Trophoblast cell (in vitro differentiated cells and primary cell): ENCODE results near the gene KDM1B. TPM values are rescaled to one million over a fixed set of nuclear protein-coding genes. Genes with fewer than 3 reads are reported as not detected.
A peak's percentile ranks its signal among the peaks of the same experiment; 100 is the strongest.

Source experiments
- DNase-seq, 2 donors: peaks; one replicate each; pipeline ENCODE4 v3.0.0-alpha.2; 2016
- H2AFZ ChIP-seq: 2 replicates; pipeline ENCODE4 v1.6.1; 2013; ENCODE audit warnings: low read length, moderate library complexity, mild to moderate bottlenecking; ENCODE audit not compliant: insufficient read depth, poor library complexity
- H2AK5ac ChIP-seq: 2 replicates; pipeline ENCODE4 v1.6.1; 2013; ENCODE audit warnings: mild to moderate bottlenecking, low read length
- H2BK120ac ChIP-seq: 2 replicates; pipeline ENCODE4 v1.6.1; 2013; ENCODE audit warnings: low read length, mild to moderate bottlenecking, moderate library complexity; ENCODE audit not compliant: insufficient read depth, poor library complexity
- H2BK12ac ChIP-seq: 2 replicates; pipeline ENCODE4 v1.6.1; 2013; ENCODE audit warnings: mild to moderate bottlenecking, low read length, moderate library complexity
- H2BK5ac ChIP-seq: 2 replicates; pipeline ENCODE4 v1.6.1; 2013; ENCODE audit warnings: low read length, low read depth, moderate library complexity, mild to moderate bottlenecking; ENCODE audit not compliant: poor library complexity
- H3K14ac ChIP-seq: 2 replicates; pipeline ENCODE4 v1.6.1; 2013; ENCODE audit warnings: mild to moderate bottlenecking, low read length
- H3K18ac ChIP-seq: 2 replicates; pipeline ENCODE4 v1.6.1; 2013; ENCODE audit warnings: mild to moderate bottlenecking, low read length
- H3K23ac ChIP-seq: 2 replicates; pipeline ENCODE4 v1.6.1; 2013; ENCODE audit warnings: low read length
- H3K27ac ChIP-seq: 2 replicates; pipeline ENCODE4 v1.5.1; 2013; ENCODE audit warnings: low read depth, mild to moderate bottlenecking, inconsistent platforms, low read length, moderate library complexity
- H3K27me3 ChIP-seq: 2 replicates; pipeline ENCODE4 v1.6.1; 2013; ENCODE audit warnings: inconsistent platforms, mild to moderate bottlenecking, low read length, moderate library complexity; ENCODE audit not compliant: insufficient read depth
- H3K36me3 ChIP-seq, 2 experiments: 1 replicate in 1 of 2; 2 replicates in 1 of 2; pipeline ENCODE4 v1.6.1; 2013; ENCODE audit warnings: low read length in 2 of 2, mild to moderate bottlenecking in 2 of 2, moderate library complexity in 1 of 2; ENCODE audit not compliant: insufficient read depth in 2 of 2, control insufficient read depth in 1 of 2
- H3K4ac ChIP-seq: 2 replicates; pipeline ENCODE4 v1.6.1; 2013; ENCODE audit warnings: low read depth, mild to moderate bottlenecking, low read length, moderate library complexity
- H3K4me1 ChIP-seq, 2 experiments: 1 replicate in 1 of 2; 2 replicates in 1 of 2; pipeline ENCODE4 v1.6.1; 2013; ENCODE audit warnings: low read length in 2 of 2, mild to moderate bottlenecking in 2 of 2, moderate library complexity in 1 of 2; ENCODE audit not compliant: insufficient read depth in 2 of 2, control insufficient read depth in 1 of 2
- H3K4me2 ChIP-seq: 2 replicates; pipeline ENCODE4 v1.6.1; 2013; ENCODE audit warnings: inconsistent platforms, mild to moderate bottlenecking, low read length, moderate library complexity
- H3K4me3 ChIP-seq: 2 replicates; pipeline ENCODE4 v1.5.1; 2013; ENCODE audit warnings: mild to moderate bottlenecking, low read depth, low read length, inconsistent platforms
- H3K79me1 ChIP-seq: one replicate; pipeline ENCODE4 v1.6.1; 2013; ENCODE audit warnings: low read length
- H3K79me2 ChIP-seq: 2 replicates; pipeline ENCODE4 v1.6.1; 2013; ENCODE audit warnings: low read length, mild to moderate bottlenecking; ENCODE audit not compliant: control insufficient read depth, insufficient read depth, poor library complexity
- H3K9ac ChIP-seq: 2 replicates; pipeline ENCODE4 v1.6.1; 2013; ENCODE audit warnings: mild to moderate bottlenecking, low read length
- H3K9me3 ChIP-seq: 2 replicates; pipeline ENCODE4 v1.6.1; 2013; ENCODE audit warnings: low read depth, mild to moderate bottlenecking, control low read depth, inconsistent platforms, low read length; ENCODE audit not compliant: insufficient read depth
- H4K12ac ChIP-seq: 2 replicates; pipeline ENCODE4 v1.6.1; 2013; ENCODE audit warnings: low read depth, mild to moderate bottlenecking, low read length, moderate library complexity
- H4K8ac ChIP-seq: 2 replicates; pipeline ENCODE4 v1.6.1; 2013; ENCODE audit warnings: low read depth, mild to moderate bottlenecking, low read length, moderate library complexity
- H4K91ac ChIP-seq: one replicate; pipeline ENCODE4 v1.6.1; 2013; ENCODE audit warnings: low read depth, mild to moderate bottlenecking, low read length, moderate library complexity
- WGBS: extraction: QIAGEN DNeasy Blood & Tissue Kit; methylation state at CpG from one replicate; pipeline ENCODE4 v1.1.7; 2013; ENCODE audit warnings: missing lambda C conversion rate; ENCODE audit not compliant: insufficient read length, insufficient coverage; ENCODE audit errors: extremely low coverage; 5-methylcytosine and 5-hydroxymethylcytosine counted together
- polyA plus RNA-seq: library from polyadenylated mRNA; stranded (reverse); fragments of 200-250 nt; gene quantifications from 2 replicates; pipeline ENCODE4 v1.2.3, GENCODE V29; 2013

The KDM1B gene
- 13.5 and 14.0 TPM in 2 replicates for polyA plus RNA-seq

GRCh38 chr6:18155150-18155863, at the start of gene KDM1B:
TSS of gene KDM1B (plus strand) at chr6:18155422. CDS start at chr6:18159896, 4,474 bp downstream.
- peaks cover 0 to 2% of the 10 kb centered on the region in 2 experiments for H3K36me3 ChIP-seq
- peak within 1 kb of the TSS; percentile 91 for H4K8ac ChIP-seq
- peak within 1 kb of the TSS; percentile 89 for H4K91ac ChIP-seq
- peak within 1 kb of the TSS; percentile 34 for H3K4ac ChIP-seq
- H3K4me2 ChIP-seq = peak within 1 kb of the TSS; percentile 93
- H3K4me3 ChIP-seq = peak within 1 kb of the TSS; percentile 84
- no peak within 1 kb of the TSS for H2AK5ac ChIP-seq
- H4K12ac ChIP-seq = peak within 1 kb of the TSS; percentile 86
- peak within 1 kb of the TSS; percentile 32 for H2BK12ac ChIP-seq
- peaks cover 9% of the 10 kb centered on the region for H3K79me1 ChIP-seq
- peak within 1 kb of the TSS; percentile 86 for H3K18ac ChIP-seq
- peaks cover 3 to 6% of the 10 kb centered on the region in 2 experiments for H3K4me1 ChIP-seq
- DNase-seq = peak; percentile 98 to 99
- H3K9me3 ChIP-seq = no peaks in the 10 kb centered on the region
- peak within 1 kb of the TSS; percentile 73 for H2BK120ac ChIP-seq
- H2BK5ac ChIP-seq = peak within 1 kb of the TSS; percentile 90
- H2AFZ ChIP-seq = peak within 1 kb of the TSS; percentile 98
- H3K9ac ChIP-seq = peak within 1 kb of the TSS; percentile 45
- peak within 1 kb of the TSS; percentile 58 for H3K27ac ChIP-seq
- H3K23ac ChIP-seq = no peak within 1 kb of the TSS
- WGBS = no CpG with 5 or more reads among the region's 87 CpGs
- peak within 1 kb of the TSS; percentile 93 for H3K14ac ChIP-seq
- no peaks in the 10 kb centered on the region for H3K27me3 ChIP-seq
- H3K79me2 ChIP-seq = peaks cover 5% of the 10 kb centered on the region

GRCh38 chr6:18107061-18107460, 48.2 kb upstream of the KDM1B start:
- Histone ChIP-seq H4K8ac (no peak overlapping the region), H2BK120ac (no peak overlapping the region), H3K14ac (no peak overlapping the region), H3K4ac (no peak overlapping the region), H3K27ac (no peak overlapping the region), H3K4me1 (no peaks in the 10 kb centered on the region), H3K36me3 (peaks cover 0 to 2% of the 10 kb centered on the region in 2 experiments), H2AK5ac (no peak overlapping the region), H3K23ac (no peak overlapping the region), H3K18ac (no peak overlapping the region), H3K9me3 (no peaks in the 10 kb centered on the region), H3K79me1 (no peaks in the 10 kb centered on the region), H3K27me3 (no peaks in the 10 kb centered on the region), H3K9ac (no peak overlapping the region), H3K4me2 (no peak overlapping the region), H2BK5ac (no peak overlapping the region), H2BK12ac (no peak overlapping the region), H4K91ac (no peak overlapping the region), H2AFZ (no peak overlapping the region), H4K12ac (no peak overlapping the region), H3K4me3 (no peak overlapping the region), H3K79me2 (no peaks in the 10 kb centered on the region)
- no CpG with 5 or more reads among the region's 1 CpG for WGBS
- no peak for DNase-seq

- Histone ChIP-seq H2AFZ (no peak overlapping the region), H3K27me3 (no peaks in the 10 kb centered on the region), H3K18ac (no peak overlapping the region), H3K79me2 (no peaks in the 10 kb centered on the region), H3K79me1 (no peaks in the 10 kb centered on the region), H3K36me3 (peaks cover 0 to 2% of the 10 kb centered on the region in 2 experiments), H2BK120ac (no peak overlapping the region), H2BK12ac (no peak overlapping the region), H3K4me2 (no peak overlapping the region), H3K9ac (no peak overlapping the region), H2AK5ac (no peak overlapping the region), H2BK5ac (no peak overlapping the region), H4K12ac (no peak overlapping the region), H4K8ac (no peak overlapping the region), H3K4me1 (no peaks in the 10 kb centered on the region), H3K23ac (no peak overlapping the region), H3K14ac (no peak overlapping the region), H3K27ac (no peak overlapping the region), H3K9me3 (no peaks in the 10 kb centered on the region), H4K91ac (no peak overlapping the region), H3K4ac (no peak overlapping the region), H3K4me3 (no peak overlapping the region)
- no peak for DNase-seq
These were observed 45.1 kb upstream of the KDM1B start for GRCh38 chr6:18110162-18110561.

- H4K91ac ChIP-seq = no peak overlapping the region
- H3K23ac ChIP-seq = no peak overlapping the region
- no peak overlapping the region for H4K12ac ChIP-seq
- no CpG with 5 or more reads among the region's 2 CpGs for WGBS
- H3K4me1 ChIP-seq = no peaks in the 10 kb centered on the region
- no peak overlapping the region for H3K14ac ChIP-seq
- H4K8ac ChIP-seq = no peak overlapping the region
- no peaks in the 10 kb centered on the region for H3K9me3 ChIP-seq
- no peaks in the 10 kb centered on the region for H3K79me1 ChIP-seq
- no peak overlapping the region for H3K4me3 ChIP-seq
- H2BK120ac ChIP-seq = no peak overlapping the region
- no peak for DNase-seq
- no peaks in the 10 kb centered on the region for H3K27me3 ChIP-seq
- H3K18ac ChIP-seq = no peak overlapping the region
- no peak overlapping the region for H2BK12ac ChIP-seq
- no peak overlapping the region for H2AFZ ChIP-seq
- H2BK5ac ChIP-seq = no peak overlapping the region
- H3K36me3 ChIP-seq = no peaks in the 10 kb centered on the region
- no peak overlapping the region for H2AK5ac ChIP-seq
- H3K27ac ChIP-seq = no peak overlapping the region
- H3K4ac ChIP-seq = no peak overlapping the region
- H3K4me2 ChIP-seq = no peak overlapping the region
- H3K9ac ChIP-seq = no peak overlapping the region
- no peaks in the 10 kb centered on the region for H3K79me2 ChIP-seq
These were observed 39.9 kb upstream of the KDM1B start for GRCh38 chr6:18115356-18115755.
